GM10248 (cell line): ENCODE measurements around the gene CLDN15.

Experiments
- CTCF ChIA-PET: fragments of 300-600 bp; sonication (Branson Sonifier 250); formaldehyde crosslinking; extraction: SDS; loops from one replicate; lab custom pipeline; 2021; ENCODE audit warnings: antibody characterized with exemption; lab: Yijun Ruan, JAX
- POLR2A ChIA-PET: fragments of 350-650 bp; sonication (Branson Sonifier 250); formaldehyde crosslinking; extraction: SDS; loops from one replicate; lab custom pipeline; 2020; ENCODE audit warnings: antibody characterized with exemption; lab: Yijun Ruan, JAX
- DNase-seq: peaks from one replicate; pipeline ENCODE4 v3.0.0; 2012; ENCODE audit errors: extremely low spot score
- TF ChIP-seq, protein P1 (sequence below): IDR thresholded peaks from 2 replicates; pipeline ENCODE4 v1.5.1; 2012; ENCODE audit warnings: mild to moderate bottlenecking, low read depth; ENCODE audit errors: extremely low read depth, missing control alignments, control extremely low read depth

Gene CLDN15

GRCh38 chr7:101216860-101217387 is 20.7 kb downstream of the CLDN15 start:
- POLR2A ChIA-PET = interaction anchor here (1.5 kb wide), 1 partner anchor 27 kb away, joined by 6 read pairs; no protein-coding TSS in a partner anchor
- CTCF ChIA-PET = interaction anchor here (1.1 to 5.7 kb wide), 14 partner anchors 8 to 79 kb away, joined by 3 to 68 read pairs (median 4); partner anchors contain the start of gene FIS1
- DNase-seq = no peak
- TF ChIP-seq, protein P1, sequence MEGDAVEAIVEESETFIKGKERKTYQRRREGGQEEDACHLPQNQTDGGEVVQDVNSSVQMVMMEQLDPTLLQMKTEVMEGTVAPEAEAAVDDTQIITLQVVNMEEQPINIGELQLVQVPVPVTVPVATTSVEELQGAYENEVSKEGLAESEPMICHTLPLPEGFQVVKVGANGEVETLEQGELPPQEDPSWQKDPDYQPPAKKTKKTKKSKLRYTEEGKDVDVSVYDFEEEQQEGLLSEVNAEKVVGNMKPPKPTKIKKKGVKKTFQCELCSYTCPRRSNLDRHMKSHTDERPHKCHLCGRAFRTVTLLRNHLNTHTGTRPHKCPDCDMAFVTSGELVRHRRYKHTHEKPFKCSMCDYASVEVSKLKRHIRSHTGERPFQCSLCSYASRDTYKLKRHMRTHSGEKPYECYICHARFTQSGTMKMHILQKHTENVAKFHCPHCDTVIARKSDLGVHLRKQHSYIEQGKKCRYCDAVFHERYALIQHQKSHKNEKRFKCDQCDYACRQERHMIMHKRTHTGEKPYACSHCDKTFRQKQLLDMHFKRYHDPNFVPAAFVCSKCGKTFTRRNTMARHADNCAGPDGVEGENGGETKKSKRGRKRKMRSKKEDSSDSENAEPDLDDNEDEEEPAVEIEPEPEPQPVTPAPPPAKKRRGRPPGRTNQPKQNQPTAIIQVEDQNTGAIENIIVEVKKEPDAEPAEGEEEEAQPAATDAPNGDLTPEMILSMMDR = no peak

DNA sequence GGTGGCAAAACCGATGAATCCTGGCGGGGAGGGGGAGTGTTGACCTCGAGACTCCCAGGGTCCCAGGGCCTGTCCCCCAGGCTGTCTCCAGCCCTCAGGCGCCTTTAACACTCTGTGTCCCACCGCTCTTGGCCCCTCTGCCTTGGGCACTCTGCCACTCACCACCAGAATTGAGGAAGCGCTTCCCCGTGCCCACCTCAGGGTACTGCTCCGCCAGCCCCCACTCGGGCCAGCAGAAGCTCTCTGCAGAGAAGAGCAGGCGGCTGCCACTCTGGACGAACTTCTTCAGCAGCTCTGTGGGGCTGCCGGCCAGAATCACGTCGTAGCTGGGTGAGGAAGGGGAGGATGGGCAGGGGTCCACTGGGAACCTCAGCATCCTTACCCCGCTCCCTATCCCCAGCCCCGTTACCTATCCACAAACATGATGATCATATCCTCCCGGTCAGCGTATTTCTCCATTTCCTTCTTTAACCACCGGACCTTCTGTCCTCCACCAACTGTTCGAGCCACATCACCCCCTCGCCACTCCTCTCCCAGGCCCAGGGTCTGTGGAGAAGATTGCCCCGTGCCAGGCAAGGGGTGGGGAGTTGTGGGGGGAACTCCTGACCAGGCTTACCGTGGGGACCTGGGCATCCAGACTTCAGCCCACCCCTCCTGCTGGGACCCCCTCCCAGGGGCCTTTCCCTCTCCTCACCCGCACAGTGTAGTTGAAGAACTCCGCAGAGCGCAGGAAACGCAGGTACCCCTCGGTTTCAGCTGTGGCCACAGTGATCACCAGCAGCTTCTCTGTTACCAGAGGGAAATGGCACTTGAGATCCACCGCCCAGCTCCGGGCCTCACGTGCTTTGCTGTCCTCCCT is 21.4 kb downstream of the CLDN15 start:
- TF ChIP-seq, protein P1 = no peak
- DNase-seq = no peak
- CTCF ChIA-PET = interaction anchor here (1.2 to 5.7 kb wide), 7 partner anchors 9 to 72 kb away, joined by 4 to 68 read pairs (median 9); partner anchors contain the start of gene FIS1
- POLR2A ChIA-PET = no interaction called here

- POLR2A ChIA-PET = no interaction called here
- TF ChIP-seq, protein P1 = no peak
- DNase-seq = no peak
Observed at GRCh38 chr7:101212014-101212413, 25.6 kb downstream of the CLDN15 start.

DNA sequence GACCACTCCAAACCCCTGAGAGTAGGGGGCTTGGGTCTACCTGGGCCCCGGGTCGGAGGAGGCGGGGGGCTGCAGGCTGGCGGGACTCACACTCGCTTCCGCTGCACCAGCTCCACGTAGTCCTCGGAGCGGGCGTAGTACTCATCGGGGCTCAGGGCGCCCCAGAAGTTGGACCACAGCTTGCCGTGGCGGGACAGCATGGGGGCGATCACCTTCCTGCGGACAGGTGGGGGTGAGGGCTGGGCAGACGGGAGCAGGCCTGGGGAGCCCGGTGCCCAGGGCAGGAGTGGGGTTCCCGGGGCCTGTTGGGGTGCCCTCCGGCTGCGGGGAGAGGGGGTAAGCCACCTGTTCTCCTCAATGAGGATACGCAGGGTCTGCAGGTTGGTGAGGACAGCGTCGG is 26.1 kb downstream of the CLDN15 start:
- POLR2A ChIA-PET = no interaction called here
- TF ChIP-seq, protein P1 = no peak
- CTCF ChIA-PET = interaction anchor here (1.3 to 2.1 kb wide), 3 partner anchors 19 to 68 kb away, joined by 3 to 5 read pairs (median 4); partner anchors contain the start of gene FIS1
- DNase-seq = no peak

More at GRCh38 chr7:101212014-101212413, 25.6 kb downstream of the CLDN15 start:
- CTCF ChIA-PET = interaction anchor here (1.3 to 2.1 kb wide), 2 partner anchors 19 to 68 kb away, joined by 3 to 4 read pairs; no protein-coding TSS in a partner anchor

- POLR2A ChIA-PET = no interaction called here
- DNase-seq = no peak
- TF ChIP-seq, protein P1 = no peak
- CTCF ChIA-PET = interaction anchor here (0.8 to 0.9 kb wide), 2 partner anchors 17 to 581 kb away, joined by 3 to 4 read pairs; no protein-coding TSS in a partner anchor
Observed at GRCh38 chr7:101210143-101210542, 27.5 kb downstream of the CLDN15 start.

GRCh38 chr7:101208794-101209193 is 28.8 kb downstream of the CLDN15 start:
- ChIA-PET CTCF (interaction anchor here (1.1 kb wide), 1 partner anchor 16 kb away, joined by 4 read pairs; no protein-coding TSS in a partner anchor), POLR2A (no interaction called here)
- TF ChIP-seq, protein P1 = no peak
- DNase-seq = no peak
